Keratinocyte (primary cell): ENCODE data around the gene VSIR.

Experiments used
- EZH2 ChIP-seq: IDR thresholded peaks from one replicate; pipeline ENCODE4 v1.6.1; 2012; ENCODE audit warnings: inconsistent platforms, mild to moderate bottlenecking, low read length, moderate library complexity
- TF ChIP-seq, protein P1 (sequence below), 3 experiments: IDR thresholded peaks in 1 of 3; conservative IDR thresholded peaks in 1 of 3; optimal IDR thresholded peaks in 1 of 3; 2 replicates in 2 of 3; 3 replicates in 1 of 3; pipeline versions ENCODE3 to v1.5.1; 2011; ENCODE audit warnings: low read length in 3 of 3, mild to moderate bottlenecking in 3 of 3, moderate library complexity in 2 of 3, control low read depth in 1 of 3, inconsistent platforms in 1 of 3; ENCODE audit not compliant: insufficient read depth in 2 of 3; ENCODE audit errors: extremely low read depth in 1 of 3

DNA sequence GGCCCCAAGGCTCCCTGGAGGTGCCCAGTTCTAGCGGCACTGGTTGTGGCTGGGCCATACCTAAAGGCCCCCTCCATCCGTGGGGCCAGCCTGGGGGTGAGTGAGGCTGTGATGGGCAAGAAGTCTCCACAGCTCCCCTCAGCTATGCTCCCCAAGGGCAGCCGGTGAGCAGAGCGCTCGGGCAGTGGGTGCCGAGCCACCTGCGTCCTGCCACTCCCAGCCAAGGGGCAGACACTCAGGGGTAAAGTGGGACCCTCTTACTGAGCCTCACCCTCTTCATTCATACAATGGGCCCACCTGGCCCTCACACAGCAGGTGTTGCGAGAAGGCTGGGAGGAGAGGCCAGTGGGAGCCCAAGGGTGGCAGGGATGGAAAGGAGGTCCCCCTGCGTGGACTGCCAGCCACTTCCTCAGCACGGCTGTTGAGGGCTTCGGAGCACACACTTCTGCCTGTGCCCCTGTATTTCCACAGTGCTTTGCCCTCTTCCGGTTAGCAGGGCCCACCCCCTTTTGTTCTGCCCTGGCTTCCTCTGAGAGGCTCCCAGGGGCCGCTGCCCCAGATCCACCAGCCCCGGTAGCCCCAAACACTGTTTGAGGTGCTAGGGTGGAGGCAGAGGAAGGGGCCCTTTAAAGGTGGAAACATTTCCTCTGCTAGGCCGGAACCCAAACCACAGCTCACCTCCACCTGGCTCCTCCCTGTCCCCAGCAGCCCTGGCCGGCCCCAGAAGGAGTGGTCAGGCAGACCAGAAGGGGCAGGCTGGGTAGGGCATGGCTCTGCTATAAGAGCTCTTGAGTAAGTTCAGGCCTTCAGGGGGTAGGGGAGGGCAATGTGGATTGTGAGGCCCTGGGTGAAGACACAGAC, 37.4 kb downstream of the VSIR start:
- TF ChIP-seq, protein P1, sequence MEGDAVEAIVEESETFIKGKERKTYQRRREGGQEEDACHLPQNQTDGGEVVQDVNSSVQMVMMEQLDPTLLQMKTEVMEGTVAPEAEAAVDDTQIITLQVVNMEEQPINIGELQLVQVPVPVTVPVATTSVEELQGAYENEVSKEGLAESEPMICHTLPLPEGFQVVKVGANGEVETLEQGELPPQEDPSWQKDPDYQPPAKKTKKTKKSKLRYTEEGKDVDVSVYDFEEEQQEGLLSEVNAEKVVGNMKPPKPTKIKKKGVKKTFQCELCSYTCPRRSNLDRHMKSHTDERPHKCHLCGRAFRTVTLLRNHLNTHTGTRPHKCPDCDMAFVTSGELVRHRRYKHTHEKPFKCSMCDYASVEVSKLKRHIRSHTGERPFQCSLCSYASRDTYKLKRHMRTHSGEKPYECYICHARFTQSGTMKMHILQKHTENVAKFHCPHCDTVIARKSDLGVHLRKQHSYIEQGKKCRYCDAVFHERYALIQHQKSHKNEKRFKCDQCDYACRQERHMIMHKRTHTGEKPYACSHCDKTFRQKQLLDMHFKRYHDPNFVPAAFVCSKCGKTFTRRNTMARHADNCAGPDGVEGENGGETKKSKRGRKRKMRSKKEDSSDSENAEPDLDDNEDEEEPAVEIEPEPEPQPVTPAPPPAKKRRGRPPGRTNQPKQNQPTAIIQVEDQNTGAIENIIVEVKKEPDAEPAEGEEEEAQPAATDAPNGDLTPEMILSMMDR (optimal IDR thresholded peaks at IDR 0.05 in 1 of 3, IDR thresholded peaks at IDR 0.05 in 1 of 3, conservative IDR thresholded peaks at IDR 0.05 in 1 of 3; ENCODE audit: extremely low read depth in 1 of 3, insufficient read depth in 2 of 3, low read length in 3 of 3) = no peak
- no peak for TF ChIP-seq EZH2
